Activated CD4-positive, alpha-beta T cell treated with anti-CD3 and anti-CD28 coated beads for 1 hour (primary cell): ENCODE data around the gene GGTA1.
"Not testable (repeated sequence)": the region's sequence is repeated elsewhere in the genome, so short reads cannot be mapped to it uniquely, and the experiment has no call there.

Source experiments
- DNase-seq: peaks from one replicate; pipeline ENCODE4 v3.0.0-alpha.2; 2020

GGTA1 gene

DNA sequence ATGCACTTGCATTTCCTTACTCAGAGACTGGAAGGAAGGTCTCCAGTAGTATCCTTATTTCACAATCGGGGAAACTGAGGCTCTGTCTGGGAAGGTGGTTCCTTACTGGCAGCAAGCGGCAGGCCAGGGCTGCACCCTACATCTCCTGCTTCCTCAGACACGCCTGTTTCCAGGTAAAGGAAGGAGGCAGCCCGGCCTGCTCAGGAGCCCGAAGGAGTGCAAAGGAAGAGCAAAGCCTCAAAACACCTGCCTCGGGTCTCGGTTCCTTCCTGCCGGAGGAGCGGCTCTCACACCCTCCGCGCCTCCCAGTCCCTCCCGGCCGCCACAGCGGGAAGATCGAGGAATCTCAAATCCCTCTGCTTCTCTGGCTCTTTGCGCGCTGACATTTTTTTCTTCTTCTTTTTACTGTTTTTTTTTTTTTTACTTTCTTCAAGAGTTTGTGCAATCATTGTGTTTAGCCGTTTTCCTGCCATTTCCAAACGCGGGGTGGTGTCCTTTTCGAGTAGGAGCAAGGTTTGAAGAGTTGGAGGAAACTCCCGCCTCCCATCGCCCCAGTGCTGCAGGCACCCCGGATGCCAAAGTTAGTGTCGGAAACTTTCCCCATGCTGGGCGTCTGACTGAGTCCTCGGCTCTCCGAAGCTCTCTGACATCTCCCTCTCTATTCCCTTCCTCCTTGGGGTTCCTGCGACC is 1.0 kb downstream of the GGTA1 start:
- DNase-seq: no peak

DNA sequence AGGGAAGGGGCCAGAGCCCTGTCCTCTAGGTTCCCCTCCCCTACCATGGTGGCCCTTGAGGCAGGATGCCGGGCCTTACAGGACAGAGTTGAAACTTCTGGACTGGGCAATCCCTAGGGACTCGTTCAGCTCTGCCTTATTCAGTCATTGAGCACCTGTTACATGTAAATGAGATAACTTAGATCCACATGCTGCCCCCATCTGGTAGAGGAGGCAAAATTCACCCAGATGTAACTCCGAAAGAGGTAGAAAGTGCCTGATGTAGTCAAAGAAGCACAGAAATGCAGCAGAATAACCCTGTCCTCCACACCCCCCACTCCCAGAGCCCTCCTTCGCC is 1.5 kb downstream of the GGTA1 start:
- no peak for DNase-seq

- no peak for DNase-seq
Measured at GRCh38 chr9:121495976-121496375, 3.7 kb downstream of the GGTA1 start.

- no peak for DNase-seq
Measured at GRCh38 chr9:121494192-121494591, 5.5 kb downstream of the GGTA1 start.

- no peak for DNase-seq
Measured at GRCh38 chr9:121491111-121491510, 8.5 kb downstream of the GGTA1 start.

GRCh38 chr9:121489344-121489743 is 10.3 kb downstream of the GGTA1 start:
- DNase-seq: no peak

DNA sequence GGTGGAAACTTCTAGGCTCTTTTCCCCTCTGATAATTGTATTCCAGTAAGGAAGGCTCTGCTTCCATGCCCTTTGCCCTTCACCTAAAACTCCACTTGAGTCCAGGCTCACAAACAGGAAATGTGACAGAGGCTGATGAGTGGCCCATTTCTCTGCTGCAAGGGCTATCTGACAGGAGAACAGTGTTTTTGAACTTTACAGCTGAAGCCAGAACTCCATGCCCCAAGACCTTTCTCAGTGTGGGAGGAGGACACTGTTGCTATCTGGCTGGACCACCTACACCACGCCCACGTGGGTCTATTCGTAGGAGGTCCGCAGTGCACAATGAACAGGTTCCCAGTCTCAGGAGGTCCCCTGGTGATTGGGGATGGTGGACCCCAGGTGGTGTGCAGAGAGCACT is 13.6 kb downstream of the GGTA1 start:
- DNase-seq: no peak

GRCh38 chr9:121485623-121486022 is 14.0 kb downstream of the GGTA1 start:
- DNase-seq: no peak

- no peak for DNase-seq
Measured at GRCh38 chr9:121484651-121485446, 14.8 kb downstream of the GGTA1 start.

DNA sequence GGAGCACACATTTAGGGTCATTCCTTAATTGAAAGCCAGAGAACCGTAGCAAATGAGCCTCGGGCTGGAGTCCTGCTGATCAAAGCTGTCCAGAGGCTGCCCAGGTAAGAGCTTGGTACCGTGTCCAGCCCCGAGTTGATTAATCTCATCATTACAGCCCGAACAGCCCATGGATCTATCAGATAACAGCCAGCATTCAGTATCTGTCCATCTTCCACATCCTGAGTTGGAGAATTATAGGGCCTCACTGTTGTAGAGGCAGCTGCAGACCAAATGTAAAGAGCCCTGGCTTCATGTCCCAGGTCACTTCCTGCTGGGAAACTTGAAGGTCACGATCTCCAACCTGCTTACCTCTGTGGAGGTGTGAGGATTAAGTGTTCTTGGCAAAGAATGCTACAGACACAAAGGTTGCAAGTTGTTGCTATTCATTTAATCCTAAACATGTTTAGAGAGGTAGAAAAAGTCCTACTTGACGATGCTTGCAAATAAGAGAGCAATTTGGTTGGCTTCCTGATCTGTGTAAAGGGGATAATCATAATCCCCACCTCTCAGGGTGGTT is 16.1 kb downstream of the GGTA1 start:
- DNase-seq: no peak

DNA sequence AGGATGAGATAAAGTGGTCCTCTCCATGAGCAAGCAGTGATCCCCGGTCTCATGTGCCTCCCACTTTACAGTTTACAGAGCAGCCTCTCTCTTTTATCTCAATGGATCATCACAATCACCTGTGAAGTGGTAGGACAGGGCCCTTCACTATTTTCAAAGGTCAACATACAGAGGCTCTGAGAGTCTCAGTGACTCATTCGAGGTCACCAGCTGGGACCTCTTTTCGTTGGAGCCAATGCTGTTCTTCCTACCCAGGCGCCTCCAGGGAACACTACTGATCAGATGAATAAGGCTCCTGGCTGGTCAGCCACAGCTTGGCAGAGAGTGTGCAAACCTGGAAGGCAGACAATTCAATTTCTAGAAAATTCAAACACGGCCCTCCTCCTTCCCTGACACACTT is 16.6 kb downstream of the GGTA1 start:
- DNase-seq: no peak

GRCh38 chr9:121478816-121479676 is 20.6 kb downstream of the GGTA1 start:
- no peak for DNase-seq

DNA sequence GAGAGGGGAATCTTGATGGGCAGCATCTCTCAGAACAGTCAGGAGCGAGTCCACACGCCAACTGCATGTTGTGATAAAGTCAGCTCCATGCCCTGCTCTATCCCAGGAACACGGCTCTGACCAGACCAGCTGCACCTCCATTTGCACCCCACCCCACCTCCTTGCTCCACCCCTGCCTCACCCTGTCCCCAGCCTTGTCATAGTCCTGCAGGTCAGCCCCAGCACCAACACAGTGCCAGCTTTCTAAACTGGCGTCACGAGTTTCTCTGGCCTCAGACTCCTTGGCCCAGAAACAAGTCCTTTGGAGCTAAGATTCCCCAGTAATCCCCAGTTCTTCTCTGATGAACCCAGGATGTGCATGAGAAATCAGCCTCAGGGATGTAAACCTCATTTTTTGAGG is 23.5 kb downstream of the GGTA1 start:
- no peak for DNase-seq

- no peak for DNase-seq
Measured at GRCh38 chr9:121474231-121474947, 25.3 kb downstream of the GGTA1 start.

DNA sequence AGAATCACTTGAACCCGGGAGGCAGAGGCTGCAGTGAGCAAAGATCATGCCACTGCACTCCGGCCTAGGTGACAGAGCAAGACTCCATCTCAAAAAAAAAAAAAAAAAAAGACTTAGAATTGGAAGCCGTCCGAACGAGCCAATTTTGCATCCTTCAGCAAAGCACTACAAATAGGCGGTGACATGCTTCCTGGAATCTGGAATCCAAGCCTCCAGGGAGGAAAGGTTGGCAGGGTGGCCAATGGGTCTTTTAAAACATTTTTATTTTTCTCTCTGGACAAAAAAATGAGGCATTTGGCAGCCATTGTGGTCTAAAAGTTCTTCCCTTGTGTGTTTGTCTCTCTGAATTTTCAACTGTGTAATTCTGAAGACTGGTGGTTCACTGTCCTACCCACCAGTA is 26.4 kb downstream of the GGTA1 start:
- no peak for DNase-seq

GRCh38 chr9:121472446-121472845 is 27.2 kb downstream of the GGTA1 start:
- no peak for DNase-seq

DNA sequence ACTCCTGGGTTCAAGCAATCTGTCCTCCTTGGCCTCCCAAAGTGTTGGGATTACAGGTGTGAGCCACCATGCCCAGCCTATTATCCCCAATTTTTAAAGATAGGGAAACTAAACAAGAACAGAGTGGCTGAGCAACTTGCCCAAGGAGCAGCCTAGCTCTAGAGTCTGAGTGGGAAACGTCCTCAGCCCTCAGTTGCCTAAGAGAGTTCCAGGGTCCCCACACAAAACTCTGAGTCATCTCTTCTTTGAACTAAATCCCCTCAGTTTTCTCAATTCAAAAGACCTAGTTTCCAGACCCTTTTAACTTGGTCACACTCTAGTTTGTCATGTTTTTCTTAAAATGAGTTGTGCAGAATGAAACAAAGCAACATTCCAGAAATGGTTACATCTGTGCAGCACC is 33.5 kb downstream of the GGTA1 start:
- no peak for DNase-seq

- DNase-seq: no peak
Measured at GRCh38 chr9:121464968-121465367, 34.7 kb downstream of the GGTA1 start.

DNA sequence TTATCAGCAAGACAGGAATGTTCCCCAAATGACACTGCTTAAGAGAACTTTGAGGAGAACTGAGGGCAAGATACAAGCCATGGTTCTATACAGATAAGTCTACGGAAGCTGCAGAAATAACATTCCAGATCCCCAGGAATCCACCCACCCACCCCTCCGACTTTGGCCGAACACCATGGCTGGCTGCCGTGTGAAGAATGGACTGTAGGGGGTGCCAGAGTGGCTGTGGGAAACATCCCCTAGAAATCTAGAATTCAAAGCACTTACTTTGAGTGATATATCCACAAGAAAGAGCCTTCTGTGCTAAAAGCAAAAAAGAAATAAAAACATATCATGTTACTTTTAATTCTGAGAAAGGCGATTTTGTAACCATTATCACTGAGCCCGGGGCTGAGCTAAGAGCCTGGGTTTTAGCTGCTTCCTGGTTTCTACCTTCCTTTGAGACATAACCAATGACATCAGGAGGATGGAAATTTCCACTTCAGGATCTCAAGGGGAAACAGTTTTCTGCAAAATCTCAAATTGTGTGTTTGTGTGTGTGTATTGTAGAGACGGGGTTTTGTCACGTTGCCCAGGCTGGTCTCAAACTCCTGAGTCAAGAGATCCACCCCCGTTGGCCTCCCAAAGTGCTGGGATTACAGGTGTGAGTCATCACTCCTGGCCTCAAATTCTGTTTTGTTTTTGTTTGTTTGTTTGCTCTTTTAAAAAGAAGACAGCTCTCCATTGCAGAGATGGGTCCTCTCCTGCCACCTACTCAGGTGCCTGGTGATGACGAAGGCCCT is 36.4 kb downstream of the GGTA1 start:
- DNase-seq: no peak

GRCh38 chr9:121459513-121459912 is 40.1 kb downstream of the GGTA1 start:
- no peak for DNase-seq

DNA sequence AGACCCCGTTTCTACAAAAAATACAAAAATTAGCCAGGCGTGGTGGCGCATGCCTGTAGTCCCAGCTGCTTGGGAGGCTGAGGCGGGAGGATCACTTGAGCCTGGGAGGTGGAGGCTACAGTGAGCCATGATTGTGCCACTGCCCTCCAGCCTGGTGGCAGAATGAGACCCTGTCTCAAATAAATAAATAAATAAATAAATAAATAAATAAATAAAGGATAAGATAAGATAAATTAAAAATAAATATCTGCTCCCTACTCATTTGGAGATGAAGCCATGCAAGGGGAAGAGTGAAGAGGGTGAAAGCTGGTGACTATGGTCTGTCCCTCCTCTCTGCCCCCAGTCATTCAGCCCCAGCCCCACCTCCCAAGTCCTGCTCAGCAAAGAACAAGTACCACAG is 41.2 kb downstream of the GGTA1 start:
- not testable (repeated sequence) for DNase-seq
